SH-SY5Y (cell line): ENCODE data around the gene CRY1.

Source experiments
- GATA2 ChIP-seq: IDR thresholded peaks from 2 replicates; pipeline ENCODE4 v1.6.1; 2011; ENCODE audit warnings: mild to moderate bottlenecking, low read depth, low read length
- GATA3 ChIP-seq: IDR thresholded peaks from 2 replicates; pipeline ENCODE4 v1.6.1; 2011; ENCODE audit warnings: low read depth, mild to moderate bottlenecking, low read length, moderate library complexity

DNA sequence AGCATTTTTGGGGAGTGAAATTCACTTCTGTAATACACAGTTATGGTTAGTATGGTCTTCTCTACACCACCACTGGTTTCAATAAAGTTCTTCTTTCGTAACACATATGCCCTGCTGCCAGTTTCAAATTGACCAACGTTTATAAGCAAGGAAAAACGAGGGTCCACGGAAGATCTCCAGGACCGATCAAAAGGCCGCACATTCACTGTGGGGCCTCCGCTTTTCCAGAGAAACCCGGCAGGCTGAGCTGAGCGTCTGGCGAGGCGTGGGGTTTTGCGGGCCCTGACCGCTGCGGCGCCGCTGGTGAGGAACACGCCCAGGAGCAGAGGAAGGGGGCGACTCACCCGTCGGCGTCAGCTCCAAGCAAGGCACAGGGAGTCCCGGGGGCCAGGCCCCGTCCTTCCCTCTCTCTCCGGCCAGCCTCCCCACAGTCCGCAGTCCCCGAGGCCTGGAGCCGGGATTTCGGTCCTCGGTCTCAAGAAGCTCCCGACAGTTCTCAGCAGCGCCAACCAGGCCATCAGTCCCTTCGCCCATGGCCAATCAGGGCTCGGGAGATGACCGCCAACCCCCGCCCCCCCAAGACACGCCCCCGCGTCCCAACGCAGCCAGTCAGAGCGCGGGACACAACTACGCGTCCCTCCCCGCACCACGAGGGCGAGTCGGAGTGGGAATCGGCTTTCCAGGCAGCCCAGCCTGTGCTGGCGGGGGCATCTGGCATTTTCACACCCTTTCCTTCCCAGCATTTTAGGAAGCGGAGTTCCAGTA, 106.5 kb downstream of the CRY1 start, which contains the start of gene MTERF2:
- TF ChIP-seq GATA2 = no peak; the same call in 1 of the 2 replicates
- no peak for TF ChIP-seq GATA3
